Fibroblast of skin of right quadriceps (primary cell): ENCODE measurements around the gene SPIN4.
A peak's percentile ranks its signal among the peaks of the same experiment; 100 is the strongest.
"Not testable (repeated sequence)": the region's sequence is repeated elsewhere in the genome, so short reads cannot be mapped to it uniquely, and the experiment has no call there.

ENCODE experiments used
- DNase-seq: peaks from one replicate; pipeline ENCODE4 v3.0.0-alpha.2; 2013

Gene SPIN4

DNA sequence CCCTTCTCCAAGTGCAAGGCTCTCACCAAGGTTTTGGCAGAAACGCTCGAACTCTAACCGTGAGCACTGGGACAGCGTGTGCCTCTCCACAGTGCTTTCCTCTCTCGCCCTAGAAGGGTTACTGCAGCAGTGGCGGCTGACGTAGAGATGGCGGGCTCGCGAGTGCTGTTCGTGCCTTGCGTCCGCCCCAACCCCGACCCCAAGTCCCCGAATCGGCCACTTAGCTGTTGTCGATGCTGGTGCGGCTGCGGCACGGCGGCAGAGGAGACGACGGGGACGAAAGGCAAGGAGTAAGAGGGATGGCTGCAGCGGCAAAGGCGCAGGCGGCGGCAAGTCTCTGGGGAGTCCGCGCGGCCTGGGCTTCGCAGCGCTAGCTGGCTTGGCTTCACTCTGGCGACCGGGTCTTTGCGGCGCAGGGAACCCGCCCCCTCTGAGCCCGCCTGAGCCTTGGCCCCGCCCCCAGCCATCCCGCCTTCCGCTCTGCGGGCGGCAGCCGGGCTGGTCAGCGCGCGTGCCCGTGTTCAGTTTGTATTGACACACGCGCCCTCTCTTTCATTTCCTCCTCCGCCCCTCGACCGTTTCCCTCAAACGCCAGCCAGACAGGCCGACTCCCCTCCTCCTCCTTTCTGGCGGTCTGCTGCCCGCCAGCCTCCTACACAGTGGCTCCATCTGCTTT is at the start of gene SPIN4:
TSS of gene SPIN4 (minus strand) at position 392 of the 676 bp plus-strand sequence. CDS start 513 bp downstream, outside the sequence.
- DNase-seq: peak; percentile 86

DNA sequence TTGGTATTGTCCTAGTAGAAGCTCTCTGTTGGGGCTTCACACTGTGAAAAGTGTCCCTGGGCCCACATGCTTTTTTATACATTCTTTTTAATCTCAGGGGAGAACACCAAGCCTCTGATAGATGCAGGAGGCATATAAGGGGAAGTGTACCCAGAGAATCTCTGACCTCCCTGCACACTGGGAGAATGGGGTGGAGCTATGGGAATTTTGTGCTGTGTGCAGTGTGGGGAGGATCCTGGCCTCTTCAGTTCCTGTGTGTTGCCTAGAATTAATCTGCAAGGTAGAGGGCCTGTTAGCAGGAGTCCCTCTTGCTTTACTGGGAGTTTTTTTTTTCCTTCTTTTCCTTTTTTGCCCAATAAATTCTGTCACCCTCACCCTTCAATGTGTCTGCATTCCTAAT is 49.2 kb upstream of the SPIN4 start:
- no peak for DNase-seq

DNA sequence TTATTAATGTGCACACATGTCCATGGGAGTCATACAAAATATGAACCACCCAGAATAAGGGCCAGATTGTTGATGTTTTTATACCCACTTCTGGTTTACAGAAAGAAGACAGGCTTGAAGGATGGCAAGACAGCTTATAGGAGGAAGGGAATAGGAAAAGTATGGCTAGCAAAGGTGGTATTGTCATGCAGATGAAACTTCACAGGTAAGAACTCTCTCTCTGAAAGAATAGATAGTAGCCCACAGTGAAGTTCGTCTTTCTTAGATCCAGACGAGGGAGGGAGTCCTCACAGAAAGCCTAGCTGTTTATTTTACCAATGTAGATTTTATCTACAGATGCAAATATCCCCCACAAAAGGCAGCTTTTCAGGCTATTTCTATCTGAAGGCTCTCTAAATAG is 43.7 kb upstream of the SPIN4 start:
- no peak for DNase-seq

DNA sequence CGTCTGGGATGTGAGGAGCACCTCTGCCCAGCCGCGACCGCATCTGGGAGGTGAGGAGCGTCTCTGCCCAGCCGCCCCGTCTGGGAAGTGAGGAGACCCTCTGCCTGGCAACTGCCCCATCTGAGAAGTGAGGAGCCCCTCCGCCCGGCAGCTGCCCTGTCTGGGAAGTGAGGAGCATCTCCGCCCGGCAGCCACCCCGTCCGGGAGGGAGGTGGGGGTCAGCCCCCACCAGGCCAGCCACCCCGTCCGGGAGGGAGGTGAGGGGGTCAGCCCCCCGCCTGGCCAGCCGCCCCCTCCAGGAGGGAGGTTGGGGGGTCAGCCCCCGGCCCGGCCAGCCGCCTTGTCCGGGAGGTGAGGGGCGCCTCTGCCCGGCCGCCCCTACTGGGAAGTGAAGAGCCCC is 42.0 kb upstream of the SPIN4 start:
- DNase-seq: not testable (repeated sequence)

DNA sequence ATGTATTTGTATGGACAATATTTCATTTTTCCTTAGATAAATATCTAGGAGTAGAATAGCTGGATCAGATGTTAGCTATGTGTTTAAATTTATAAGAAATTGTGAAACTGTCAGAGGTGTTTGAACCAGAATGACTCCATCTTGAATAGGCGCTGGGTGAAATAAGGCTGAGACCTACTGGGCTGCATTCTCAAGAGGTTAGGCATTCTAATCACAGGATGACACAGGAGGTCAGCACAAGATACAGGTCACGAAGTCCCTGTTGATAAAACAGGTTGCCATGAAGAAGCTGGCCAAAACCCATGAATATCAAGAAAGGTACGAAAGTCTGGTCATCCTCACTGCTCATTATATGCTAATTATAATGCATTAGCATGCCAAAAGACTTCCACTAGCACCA is 36.3 kb upstream of the SPIN4 start:
- DNase-seq: no peak

DNA sequence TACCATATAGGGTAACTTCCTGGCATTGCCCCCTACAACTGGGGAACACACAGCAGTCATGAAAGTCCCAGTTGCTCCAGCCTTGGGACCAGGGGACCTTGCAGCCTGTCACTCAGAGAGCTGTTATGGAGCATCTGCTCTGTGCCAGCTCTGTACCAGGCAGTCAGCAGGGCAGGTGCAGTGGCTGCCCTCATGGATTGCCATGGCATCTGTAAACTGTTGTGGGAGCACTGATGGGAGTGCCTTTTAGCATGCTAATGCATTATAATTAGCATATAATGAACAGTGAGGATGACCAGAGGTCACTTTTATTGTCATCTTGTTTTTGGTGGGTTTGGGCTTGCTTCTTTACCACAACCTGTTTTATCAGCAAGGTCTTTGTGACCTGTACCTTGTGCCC is 33.1 kb upstream of the SPIN4 start:
- not testable (repeated sequence) for DNase-seq

DNA sequence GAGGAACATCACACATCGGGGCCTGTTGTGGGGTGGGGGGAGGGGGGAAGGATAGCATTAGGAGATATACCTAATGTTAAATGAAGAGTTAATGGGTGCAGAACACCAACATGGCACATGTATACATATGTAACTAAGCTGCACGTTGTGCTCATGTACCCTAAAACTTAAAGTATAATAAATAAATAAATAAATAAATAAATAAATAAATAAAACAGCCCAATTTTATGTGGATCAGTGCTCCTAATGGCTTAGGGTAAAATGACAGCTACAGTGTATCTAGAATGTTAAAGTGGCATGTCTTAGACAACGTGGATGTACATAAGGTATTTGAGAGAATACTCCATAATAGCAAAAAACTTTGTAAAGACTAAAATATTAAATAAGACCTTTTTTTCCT is 21.9 kb upstream of the SPIN4 start:
- DNase-seq: not testable (repeated sequence)

DNA sequence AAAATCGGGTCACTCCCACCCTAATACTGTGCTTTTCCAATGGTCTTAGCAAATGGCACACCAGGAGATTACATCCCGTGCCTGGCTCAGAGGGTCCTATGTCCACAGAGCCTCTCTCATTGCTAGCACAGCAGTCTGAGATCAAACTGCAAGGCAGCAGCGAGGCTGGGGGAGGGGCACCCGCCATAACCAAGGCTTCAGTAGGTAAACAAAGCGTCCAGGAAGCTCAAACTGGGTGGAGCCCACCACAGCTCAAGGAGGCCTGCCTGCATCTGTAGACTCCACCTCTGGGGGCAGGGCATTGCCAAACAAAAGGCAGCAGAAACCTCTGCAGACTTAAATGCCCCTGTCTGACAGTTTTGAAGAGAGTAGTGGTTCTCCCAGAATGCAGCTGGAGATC is 16.6 kb upstream of the SPIN4 start:
- DNase-seq: not testable (repeated sequence)

DNA sequence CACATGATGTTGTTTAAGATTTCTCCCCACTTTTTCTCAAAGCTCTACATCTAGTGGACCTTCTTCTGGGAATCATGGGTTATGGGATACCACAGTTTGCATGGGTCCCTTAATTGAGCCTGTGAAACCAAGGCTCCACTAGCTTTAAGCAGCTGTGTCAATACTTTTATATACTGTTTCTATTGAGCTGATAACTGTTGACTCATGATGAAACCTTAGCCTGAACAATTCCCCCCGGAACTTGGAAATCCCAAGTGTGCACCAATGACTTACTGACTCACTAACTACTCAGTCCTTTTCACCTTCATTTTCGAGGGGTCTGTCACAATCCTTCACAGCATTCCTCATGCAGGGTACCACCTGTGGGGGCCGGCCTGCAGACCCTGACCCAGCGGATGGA is 12.7 kb upstream of the SPIN4 start:
- no peak for DNase-seq

DNA sequence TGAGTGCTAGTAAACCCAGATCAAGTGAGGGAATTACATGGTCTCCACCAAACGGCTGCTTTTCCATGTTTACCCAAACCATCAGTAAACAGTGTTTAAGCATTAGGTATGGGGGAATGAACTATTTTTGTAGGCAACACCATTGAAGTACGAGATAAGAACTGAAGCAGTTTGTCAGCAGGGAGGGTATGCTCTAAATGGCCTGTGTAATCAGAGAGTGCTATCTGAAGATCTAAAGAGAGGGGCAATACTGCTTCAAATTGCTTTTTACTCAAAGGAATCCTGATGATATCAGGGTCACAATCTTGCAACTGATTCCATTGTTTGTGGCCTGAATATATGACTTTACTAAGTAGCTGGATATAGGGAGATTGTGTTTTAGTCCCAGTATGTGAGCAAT is 10.4 kb upstream of the SPIN4 start:
- no peak for DNase-seq

DNA sequence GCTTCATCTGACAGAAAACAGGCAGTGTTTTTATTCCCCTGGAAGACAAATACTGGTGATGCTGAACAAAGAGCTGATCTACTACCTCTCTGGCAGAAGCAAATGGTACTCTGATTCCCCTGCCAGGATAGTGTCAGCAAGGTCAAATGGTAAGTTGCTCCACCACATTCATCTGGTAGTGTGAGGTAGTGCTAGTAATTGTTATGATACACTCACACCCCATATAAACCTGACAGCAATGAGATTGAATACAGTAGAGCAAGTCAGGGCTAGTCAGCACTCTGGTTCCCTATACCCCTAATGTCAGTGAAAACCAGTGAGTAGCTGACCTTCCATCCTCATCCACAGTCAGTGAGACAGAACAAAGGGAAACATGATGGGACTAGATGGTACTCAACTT is 3.4 kb upstream of the SPIN4 start:
- no peak for DNase-seq

DNA sequence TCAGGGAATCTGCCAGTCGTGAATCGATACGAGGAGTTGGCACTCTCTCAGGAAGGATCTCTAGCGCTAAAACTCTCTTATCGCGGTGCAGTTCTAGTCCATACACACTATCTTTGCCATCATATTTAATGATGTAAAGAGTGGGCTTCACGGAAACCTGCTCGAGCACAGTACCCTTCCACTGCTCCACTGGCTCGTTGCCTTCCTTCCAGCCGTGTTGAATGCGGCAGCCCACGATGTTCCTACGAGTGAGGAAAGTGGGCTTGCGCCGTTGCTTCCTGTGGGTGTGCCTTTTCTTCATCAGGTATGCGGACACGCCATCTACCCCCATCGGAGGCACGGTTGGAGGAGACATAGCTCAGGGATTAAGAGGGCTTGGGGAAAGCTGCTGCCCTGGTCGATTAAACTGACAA is 661 bp downstream of the SPIN4 start:
- DNase-seq: peak; percentile 8

DNA sequence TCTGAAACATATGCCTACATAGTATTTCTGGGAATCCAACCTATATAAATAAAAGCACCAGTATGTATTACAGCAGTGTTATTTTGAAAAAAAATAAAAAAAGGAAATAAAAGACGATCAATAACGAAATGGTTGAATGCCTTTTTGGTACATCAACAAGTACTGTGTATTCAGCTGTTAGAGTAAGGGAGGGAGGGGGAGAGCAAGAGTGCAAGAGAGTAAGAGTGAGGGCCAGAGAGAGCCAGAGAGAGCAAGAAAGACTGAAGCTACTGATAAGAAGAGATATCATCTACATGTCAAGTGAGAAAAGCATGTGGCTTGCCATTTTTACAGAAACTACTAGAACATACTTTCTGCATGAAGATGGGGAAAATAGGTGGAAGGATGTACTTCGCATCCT is 1.8 kb downstream of the SPIN4 start:
- no peak for DNase-seq

DNA sequence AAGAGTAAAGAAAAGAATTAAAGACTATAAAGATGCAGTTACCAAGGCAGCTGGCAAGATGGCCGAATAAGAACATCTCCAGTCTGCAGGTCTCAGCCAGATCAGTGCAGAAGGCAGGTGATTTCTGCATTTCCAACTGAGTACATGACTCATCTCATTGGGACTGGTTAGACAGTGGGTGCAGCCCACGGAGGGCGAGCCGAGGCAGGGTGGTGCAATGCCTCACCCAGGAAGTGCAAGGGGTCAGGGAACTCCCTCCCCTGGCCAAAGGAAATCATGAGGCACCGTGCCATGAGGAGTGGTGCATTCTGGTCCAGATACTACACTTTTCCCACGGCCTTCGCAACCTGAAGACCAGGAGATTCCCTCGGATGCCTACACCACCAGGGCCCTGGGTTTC is 20.5 kb downstream of the SPIN4 start:
- DNase-seq: no peak

DNA sequence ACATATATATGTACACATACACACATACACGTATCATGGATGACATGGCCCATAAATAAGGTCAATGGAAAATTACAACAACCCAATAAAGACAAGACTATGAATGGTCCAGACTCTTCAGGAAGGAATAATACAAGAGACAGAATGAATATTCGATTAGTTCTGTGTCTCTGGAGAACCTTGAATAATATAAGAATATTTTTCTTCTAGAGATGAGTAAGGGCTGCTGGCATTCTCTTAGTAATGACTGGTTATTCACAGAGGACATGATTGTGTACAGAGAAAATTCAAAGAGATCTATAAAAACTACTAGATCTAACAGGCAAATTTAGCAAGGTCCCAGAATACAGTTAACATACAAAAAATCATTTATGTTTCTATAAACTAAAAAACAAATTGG is 23.3 kb downstream of the SPIN4 start:
- no peak for DNase-seq

DNA sequence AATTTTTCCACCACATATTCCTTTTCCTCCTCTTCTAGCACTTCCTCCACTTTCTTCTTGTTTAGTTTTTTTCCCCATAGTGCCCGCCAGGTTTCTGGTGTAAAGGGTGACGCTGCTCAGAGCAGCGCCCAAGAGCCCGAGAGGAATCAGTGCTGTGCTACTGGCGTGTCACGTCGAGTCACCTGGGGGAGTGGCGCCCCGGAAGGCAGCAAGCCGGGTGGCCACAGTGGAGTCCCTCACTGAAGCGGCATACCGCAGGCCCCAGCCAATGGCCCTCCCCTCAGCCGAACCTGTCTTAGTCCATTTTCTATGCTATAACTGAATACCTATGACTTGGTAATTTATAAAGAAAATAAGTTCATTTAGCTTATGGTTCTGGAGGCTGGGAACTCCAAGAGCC is 51.5 kb downstream of the SPIN4 start:
- DNase-seq: no peak
